Panc1 (cell line): Measurements from ENCODE around the gene FKBP5.

ENCODE experiments used
- TCF7L2 ChIP-seq: IDR thresholded peaks from 2 replicates; pipeline ENCODE4 v1.6.1; 2011; ENCODE audit warnings: mild to moderate bottlenecking, low read depth, low read length, inconsistent platforms
- TF ChIP-seq, protein P1 (sequence below): fragments of 450-650 bp; IDR thresholded peaks from 2 replicates; pipeline ENCODE4 v1.5.1; 2017; ENCODE audit warnings: mild to moderate bottlenecking
- TF ChIP-seq, protein P2 (sequence below), 2 experiments: IDR thresholded peaks; 2 replicates each; pipeline ENCODE4 v1.6.1; 2011 to 2012; ENCODE audit warnings: low read depth in 2 of 2, control low read depth in 1 of 2, low read length in 1 of 2, mild to moderate bottlenecking in 1 of 2, moderate library complexity in 1 of 2; ENCODE audit not compliant: insufficient read depth in 1 of 2

DNA sequence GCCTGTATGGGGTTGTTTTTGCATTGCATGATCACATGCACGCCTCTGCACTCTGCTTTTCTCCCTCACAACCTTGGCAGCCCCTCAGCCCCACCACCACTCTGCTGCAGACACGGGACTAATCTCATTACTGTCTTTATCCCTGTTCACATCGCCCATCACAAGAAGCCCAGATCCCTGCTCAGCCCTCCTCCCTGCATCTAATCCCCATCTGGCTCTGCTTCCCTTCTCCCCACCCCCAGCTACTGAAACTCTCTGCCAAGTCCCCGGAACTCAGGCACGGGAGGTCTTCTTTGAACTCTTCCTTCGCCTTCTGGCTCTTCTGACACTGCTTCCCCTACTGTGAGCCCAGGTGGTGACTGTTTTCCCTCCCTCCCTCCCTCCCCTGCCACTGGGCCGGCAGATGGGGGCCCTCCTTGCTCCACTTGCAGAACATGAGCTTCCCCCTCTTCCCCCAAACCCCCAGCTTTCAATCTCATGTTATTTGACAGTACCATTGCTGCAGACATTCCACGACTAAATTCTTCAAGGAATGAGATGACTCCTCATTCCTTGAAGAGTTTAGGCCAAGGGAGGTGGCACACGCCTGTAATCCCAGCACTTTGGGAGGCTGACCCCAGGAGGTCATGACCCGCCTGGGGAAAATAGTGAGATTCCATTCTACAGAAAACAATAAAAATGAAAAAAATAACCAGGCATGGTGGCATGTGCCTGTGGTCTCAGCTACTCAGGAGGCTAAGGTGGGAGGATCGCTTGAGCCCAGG lies 154.1 kb downstream of the FKBP5 start:
- TF ChIP-seq, protein P1, sequence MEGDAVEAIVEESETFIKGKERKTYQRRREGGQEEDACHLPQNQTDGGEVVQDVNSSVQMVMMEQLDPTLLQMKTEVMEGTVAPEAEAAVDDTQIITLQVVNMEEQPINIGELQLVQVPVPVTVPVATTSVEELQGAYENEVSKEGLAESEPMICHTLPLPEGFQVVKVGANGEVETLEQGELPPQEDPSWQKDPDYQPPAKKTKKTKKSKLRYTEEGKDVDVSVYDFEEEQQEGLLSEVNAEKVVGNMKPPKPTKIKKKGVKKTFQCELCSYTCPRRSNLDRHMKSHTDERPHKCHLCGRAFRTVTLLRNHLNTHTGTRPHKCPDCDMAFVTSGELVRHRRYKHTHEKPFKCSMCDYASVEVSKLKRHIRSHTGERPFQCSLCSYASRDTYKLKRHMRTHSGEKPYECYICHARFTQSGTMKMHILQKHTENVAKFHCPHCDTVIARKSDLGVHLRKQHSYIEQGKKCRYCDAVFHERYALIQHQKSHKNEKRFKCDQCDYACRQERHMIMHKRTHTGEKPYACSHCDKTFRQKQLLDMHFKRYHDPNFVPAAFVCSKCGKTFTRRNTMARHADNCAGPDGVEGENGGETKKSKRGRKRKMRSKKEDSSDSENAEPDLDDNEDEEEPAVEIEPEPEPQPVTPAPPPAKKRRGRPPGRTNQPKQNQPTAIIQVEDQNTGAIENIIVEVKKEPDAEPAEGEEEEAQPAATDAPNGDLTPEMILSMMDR = no peak
- TF ChIP-seq, protein P2, sequence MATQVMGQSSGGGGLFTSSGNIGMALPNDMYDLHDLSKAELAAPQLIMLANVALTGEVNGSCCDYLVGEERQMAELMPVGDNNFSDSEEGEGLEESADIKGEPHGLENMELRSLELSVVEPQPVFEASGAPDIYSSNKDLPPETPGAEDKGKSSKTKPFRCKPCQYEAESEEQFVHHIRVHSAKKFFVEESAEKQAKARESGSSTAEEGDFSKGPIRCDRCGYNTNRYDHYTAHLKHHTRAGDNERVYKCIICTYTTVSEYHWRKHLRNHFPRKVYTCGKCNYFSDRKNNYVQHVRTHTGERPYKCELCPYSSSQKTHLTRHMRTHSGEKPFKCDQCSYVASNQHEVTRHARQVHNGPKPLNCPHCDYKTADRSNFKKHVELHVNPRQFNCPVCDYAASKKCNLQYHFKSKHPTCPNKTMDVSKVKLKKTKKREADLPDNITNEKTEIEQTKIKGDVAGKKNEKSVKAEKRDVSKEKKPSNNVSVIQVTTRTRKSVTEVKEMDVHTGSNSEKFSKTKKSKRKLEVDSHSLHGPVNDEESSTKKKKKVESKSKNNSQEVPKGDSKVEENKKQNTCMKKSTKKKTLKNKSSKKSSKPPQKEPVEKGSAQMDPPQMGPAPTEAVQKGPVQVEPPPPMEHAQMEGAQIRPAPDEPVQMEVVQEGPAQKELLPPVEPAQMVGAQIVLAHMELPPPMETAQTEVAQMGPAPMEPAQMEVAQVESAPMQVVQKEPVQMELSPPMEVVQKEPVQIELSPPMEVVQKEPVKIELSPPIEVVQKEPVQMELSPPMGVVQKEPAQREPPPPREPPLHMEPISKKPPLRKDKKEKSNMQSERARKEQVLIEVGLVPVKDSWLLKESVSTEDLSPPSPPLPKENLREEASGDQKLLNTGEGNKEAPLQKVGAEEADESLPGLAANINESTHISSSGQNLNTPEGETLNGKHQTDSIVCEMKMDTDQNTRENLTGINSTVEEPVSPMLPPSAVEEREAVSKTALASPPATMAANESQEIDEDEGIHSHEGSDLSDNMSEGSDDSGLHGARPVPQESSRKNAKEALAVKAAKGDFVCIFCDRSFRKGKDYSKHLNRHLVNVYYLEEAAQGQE (IDR thresholded peaks at IDR 0.05; ENCODE audit: insufficient read depth in 1 of 2, low read depth in 2 of 2, low read length in 1 of 2) = no peak
- no peak for TF ChIP-seq TCF7L2
